ENCODE results near the gene NMNAT1.
"Not testable (repeated sequence)": the region's sequence is repeated elsewhere in the genome, so short reads cannot be mapped to it uniquely, and the experiment has no call there.

NMNAT1 gene

GRCh38 chr1:10020678-10021077 lies 77.4 kb downstream of the NMNAT1 start:
- not testable (repeated sequence) for DNase-seq

- not testable (repeated sequence) for DNase-seq
Measured at GRCh38 chr1:10021992-10022391, 78.7 kb downstream of the NMNAT1 start.

- no peak for DNase-seq
Measured at GRCh38 chr1:10022656-10023055, 79.4 kb downstream of the NMNAT1 start.

- DNase-seq, result no peak
Measured at GRCh38 chr1:10025354-10025753, 82.1 kb downstream of the NMNAT1 start.

- no peak for DNase-seq
Measured at GRCh38 chr1:10027027-10027426, 83.8 kb downstream of the NMNAT1 start.

- DNase-seq, result not testable (repeated sequence)
Measured at GRCh38 chr1:10028956-10029500, 85.8 kb downstream of the NMNAT1 start.

GRCh38 chr1:10031461-10031860 lies 88.2 kb downstream of the NMNAT1 start:
- no peak for DNase-seq

- DNase-seq, result peak; percentile 97
Measured at GRCh38 chr1:10032590-10033358, 89.5 kb downstream of the NMNAT1 start, which contains the start of gene UBE4B. Gene UBE4B, plus strand, starts transcription at chr1:10032958. Its CDS starts 713 bp downstream, at chr1:10033671.

GRCh38 chr1:10033359-10033845 lies 90.1 kb downstream of the NMNAT1 start:
- DNase-seq, result no peak

Data from GOT3 (cell line).